ENCODE measurements around the gene ADARB2. TPM values are rescaled to one million over a fixed set of nuclear protein-coding genes. Genes with fewer than 3 reads are reported as not detected.

ADARB2 gene
- polyA plus RNA-seq, 1 of the 3 experiments (the other 2 are of a cell fraction) = not detected

DNA sequence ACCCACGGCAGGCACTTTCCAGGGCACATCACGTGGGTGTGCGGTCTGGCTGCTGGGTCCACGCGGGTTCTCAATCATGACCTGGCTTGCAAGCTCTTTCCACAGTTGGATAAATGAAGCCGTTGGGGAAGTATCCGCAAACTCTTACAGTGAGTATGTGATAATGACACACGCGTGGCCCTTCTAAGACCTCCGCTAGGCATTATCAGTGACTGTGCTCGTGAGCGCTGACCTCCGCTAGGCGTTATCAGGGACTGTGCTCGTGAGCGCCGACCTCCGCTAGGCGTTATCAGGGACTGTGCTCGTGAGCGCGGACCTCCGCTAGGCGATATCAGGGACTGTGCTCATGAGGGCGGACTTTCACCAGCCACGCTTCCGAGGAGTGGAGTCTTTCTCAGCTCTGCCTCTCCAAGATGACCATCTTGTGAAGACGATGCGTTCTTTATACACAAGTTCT lies 574.1 kb downstream of the ADARB2 start:
- DNase-seq = no peak
- ChIA-PET POLR2A (no interaction called here), CTCF (no interaction called here)
- WGBS (ENCODE audit: low lambda C conversion rate) = 78% methylated on average over 29 of the region's 29 CpGs
- no peak overlapping the region for H3K27ac ChIP-seq (ENCODE audit: low read depth in 2 of 2, low read length in 1 of 2)
- no peak overlapping the region for H3K9ac ChIP-seq
- H3K9me3 ChIP-seq = no peaks in the 10 kb centered on the region
- H2AFZ ChIP-seq (ENCODE audit: low read depth) = no peak overlapping the region
- TF ChIP-seq FOSL2 (IDR thresholded peaks at IDR 0.05; ENCODE audit: borderline replicate concordance, low read depth) (no peak), GABPA (IDR thresholded peaks at IDR 0.05; ENCODE audit: low read depth) (no peak), CHD2 (IDR thresholded peaks at IDR 0.05; ENCODE audit: low read length, partially characterized antibody) (no peak), JUND (IDR thresholded peaks at IDR 0.05) (no peak), MXI1 (IDR thresholded peaks at IDR 0.05; ENCODE audit: low read depth, low read length) (no peak), MAX (IDR thresholded peaks at IDR 0.05; ENCODE audit: low read depth) (no peak), SIN3A (IDR thresholded peaks at IDR 0.05; ENCODE audit: borderline replicate concordance, low read depth, low read length) (no peak), EP300 (IDR thresholded peaks at IDR 0.05; ENCODE audit: borderline replicate concordance in 1 of 2, low read depth in 1 of 2, low read length in 1 of 2) (no peak), TCF12 (IDR thresholded peaks at IDR 0.05) (no peak), ELF1 (IDR thresholded peaks at IDR 0.05) (no peak), EZH2phosphoT487 (IDR thresholded peaks at IDR 0.05; ENCODE audit: borderline replicate concordance, low read depth) (no peak), TAF1 (IDR thresholded peaks at IDR 0.05; ENCODE audit: borderline replicate concordance, low read depth, low read length) (no peak), YY1 (IDR thresholded peaks at IDR 0.05; ENCODE audit: low read depth) (no peak), FOXM1 (IDR thresholded peaks at IDR 0.05; ENCODE audit: low read depth) (no peak), RFX5 (IDR thresholded peaks at IDR 0.05; ENCODE audit: low read length) (no peak), TEAD4 (IDR thresholded peaks at IDR 0.05; ENCODE audit: borderline replicate concordance, insufficient read depth) (no peak)
- TF ChIP-seq, protein P1, sequence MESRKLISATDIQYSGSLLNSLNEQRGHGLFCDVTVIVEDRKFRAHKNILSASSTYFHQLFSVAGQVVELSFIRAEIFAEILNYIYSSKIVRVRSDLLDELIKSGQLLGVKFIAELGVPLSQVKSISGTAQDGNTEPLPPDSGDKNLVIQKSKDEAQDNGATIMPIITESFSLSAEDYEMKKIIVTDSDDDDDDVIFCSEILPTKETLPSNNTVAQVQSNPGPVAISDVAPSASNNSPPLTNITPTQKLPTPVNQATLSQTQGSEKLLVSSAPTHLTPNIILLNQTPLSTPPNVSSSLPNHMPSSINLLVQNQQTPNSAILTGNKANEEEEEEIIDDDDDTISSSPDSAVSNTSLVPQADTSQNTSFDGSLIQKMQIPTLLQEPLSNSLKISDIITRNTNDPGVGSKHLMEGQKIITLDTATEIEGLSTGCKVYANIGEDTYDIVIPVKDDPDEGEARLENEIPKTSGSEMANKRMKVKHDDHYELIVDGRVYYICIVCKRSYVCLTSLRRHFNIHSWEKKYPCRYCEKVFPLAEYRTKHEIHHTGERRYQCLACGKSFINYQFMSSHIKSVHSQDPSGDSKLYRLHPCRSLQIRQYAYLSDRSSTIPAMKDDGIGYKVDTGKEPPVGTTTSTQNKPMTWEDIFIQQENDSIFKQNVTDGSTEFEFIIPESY (IDR thresholded peaks at IDR 0.05; ENCODE audit: borderline replicate concordance, low read depth) = no peak
- TF ChIP-seq, protein P2, sequence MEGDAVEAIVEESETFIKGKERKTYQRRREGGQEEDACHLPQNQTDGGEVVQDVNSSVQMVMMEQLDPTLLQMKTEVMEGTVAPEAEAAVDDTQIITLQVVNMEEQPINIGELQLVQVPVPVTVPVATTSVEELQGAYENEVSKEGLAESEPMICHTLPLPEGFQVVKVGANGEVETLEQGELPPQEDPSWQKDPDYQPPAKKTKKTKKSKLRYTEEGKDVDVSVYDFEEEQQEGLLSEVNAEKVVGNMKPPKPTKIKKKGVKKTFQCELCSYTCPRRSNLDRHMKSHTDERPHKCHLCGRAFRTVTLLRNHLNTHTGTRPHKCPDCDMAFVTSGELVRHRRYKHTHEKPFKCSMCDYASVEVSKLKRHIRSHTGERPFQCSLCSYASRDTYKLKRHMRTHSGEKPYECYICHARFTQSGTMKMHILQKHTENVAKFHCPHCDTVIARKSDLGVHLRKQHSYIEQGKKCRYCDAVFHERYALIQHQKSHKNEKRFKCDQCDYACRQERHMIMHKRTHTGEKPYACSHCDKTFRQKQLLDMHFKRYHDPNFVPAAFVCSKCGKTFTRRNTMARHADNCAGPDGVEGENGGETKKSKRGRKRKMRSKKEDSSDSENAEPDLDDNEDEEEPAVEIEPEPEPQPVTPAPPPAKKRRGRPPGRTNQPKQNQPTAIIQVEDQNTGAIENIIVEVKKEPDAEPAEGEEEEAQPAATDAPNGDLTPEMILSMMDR (IDR thresholded peaks at IDR 0.05) = no peak
- TF ChIP-seq, protein P3, sequence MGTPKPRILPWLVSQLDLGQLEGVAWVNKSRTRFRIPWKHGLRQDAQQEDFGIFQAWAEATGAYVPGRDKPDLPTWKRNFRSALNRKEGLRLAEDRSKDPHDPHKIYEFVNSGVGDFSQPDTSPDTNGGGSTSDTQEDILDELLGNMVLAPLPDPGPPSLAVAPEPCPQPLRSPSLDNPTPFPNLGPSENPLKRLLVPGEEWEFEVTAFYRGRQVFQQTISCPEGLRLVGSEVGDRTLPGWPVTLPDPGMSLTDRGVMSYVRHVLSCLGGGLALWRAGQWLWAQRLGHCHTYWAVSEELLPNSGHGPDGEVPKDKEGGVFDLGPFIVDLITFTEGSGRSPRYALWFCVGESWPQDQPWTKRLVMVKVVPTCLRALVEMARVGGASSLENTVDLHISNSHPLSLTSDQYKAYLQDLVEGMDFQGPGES (IDR thresholded peaks at IDR 0.05; ENCODE audit: low read depth, low read length) = no peak
- TF ChIP-seq, protein P4, sequence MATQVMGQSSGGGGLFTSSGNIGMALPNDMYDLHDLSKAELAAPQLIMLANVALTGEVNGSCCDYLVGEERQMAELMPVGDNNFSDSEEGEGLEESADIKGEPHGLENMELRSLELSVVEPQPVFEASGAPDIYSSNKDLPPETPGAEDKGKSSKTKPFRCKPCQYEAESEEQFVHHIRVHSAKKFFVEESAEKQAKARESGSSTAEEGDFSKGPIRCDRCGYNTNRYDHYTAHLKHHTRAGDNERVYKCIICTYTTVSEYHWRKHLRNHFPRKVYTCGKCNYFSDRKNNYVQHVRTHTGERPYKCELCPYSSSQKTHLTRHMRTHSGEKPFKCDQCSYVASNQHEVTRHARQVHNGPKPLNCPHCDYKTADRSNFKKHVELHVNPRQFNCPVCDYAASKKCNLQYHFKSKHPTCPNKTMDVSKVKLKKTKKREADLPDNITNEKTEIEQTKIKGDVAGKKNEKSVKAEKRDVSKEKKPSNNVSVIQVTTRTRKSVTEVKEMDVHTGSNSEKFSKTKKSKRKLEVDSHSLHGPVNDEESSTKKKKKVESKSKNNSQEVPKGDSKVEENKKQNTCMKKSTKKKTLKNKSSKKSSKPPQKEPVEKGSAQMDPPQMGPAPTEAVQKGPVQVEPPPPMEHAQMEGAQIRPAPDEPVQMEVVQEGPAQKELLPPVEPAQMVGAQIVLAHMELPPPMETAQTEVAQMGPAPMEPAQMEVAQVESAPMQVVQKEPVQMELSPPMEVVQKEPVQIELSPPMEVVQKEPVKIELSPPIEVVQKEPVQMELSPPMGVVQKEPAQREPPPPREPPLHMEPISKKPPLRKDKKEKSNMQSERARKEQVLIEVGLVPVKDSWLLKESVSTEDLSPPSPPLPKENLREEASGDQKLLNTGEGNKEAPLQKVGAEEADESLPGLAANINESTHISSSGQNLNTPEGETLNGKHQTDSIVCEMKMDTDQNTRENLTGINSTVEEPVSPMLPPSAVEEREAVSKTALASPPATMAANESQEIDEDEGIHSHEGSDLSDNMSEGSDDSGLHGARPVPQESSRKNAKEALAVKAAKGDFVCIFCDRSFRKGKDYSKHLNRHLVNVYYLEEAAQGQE (IDR thresholded peaks at IDR 0.05; ENCODE audit: low read depth, low read length) = no peak
- H3K4me3 ChIP-seq (ENCODE audit: low read depth in 2 of 2, low read length in 1 of 2) = no peak overlapping the region
- no peaks in the 10 kb centered on the region for H3K27me3 ChIP-seq (ENCODE audit: insufficient read depth)
- H3K36me3 ChIP-seq (replicated peaks in 1 of 2; ENCODE audit: control insufficient read depth in 1 of 2, insufficient read depth in 2 of 2, low read length in 1 of 2) = no peaks in the 10 kb centered on the region
- no peaks in the 10 kb centered on the region for H3K9me2 ChIP-seq
- H3F3A ChIP-seq (replicated peaks; ENCODE audit: insufficient read depth) = no peaks in the 10 kb centered on the region
- no peaks in the 10 kb centered on the region; a peak in 1 of 4 replicates for H3K4me1 ChIP-seq (ENCODE audit: control insufficient read depth in 1 of 2, insufficient read depth in 2 of 2, low read depth in 1 of 2, low read length in 1 of 2)
- H3K79me2 ChIP-seq (ENCODE audit: insufficient read depth) = no peaks in the 10 kb centered on the region
- H3K4me2 ChIP-seq = no peak overlapping the region
- H4K20me1 ChIP-seq (ENCODE audit: insufficient read depth) = no peaks in the 10 kb centered on the region
